ENCODE measurements around the gene GGA1. TPM values are rescaled to one million over a fixed set of nuclear protein-coding genes. Genes with fewer than 3 reads are reported as not detected.
A peak's percentile ranks its signal among the peaks of the same experiment; 100 is the strongest.

The GGA1 gene
- total and polyA plus RNA-seq, 9 of the 15 experiments (the other 6 are each of a cell fraction or from before 2014, with no cell fraction given): 1.5 to 69.5 (median 31.6) TPM

GRCh38 chr22:37628830-37629229, 20.2 kb downstream of the GGA1 start:
- Histone ChIP-seq H2AFZ (ENCODE audit: low read depth, low read length) (no peak overlapping the region), H3K9ac (ENCODE audit: insufficient read depth in 1 of 2, low read depth in 2 of 2, low read length in 2 of 2) (peak overlapping the region in 1 of 2 experiments; percentile 43; a peak in 2 of 4 replicates), H3K4me3 (no peak overlapping the region), H3K9me3 (replicated peaks; ENCODE audit: control insufficient read depth, insufficient read depth, low read depth, low read length) (no peaks in the 10 kb centered on the region), H4K20me1 (replicated peaks; ENCODE audit: control insufficient read depth, insufficient read depth, low read length) (no peaks in the 10 kb centered on the region), H3K27ac (ENCODE audit: extremely low read depth, low read depth, low read length) (no peak overlapping the region), H3K9me1 (ENCODE audit: control insufficient read depth, insufficient read depth, low read length) (no peaks in the 10 kb centered on the region), H3K4me2 (ENCODE audit: insufficient read depth, low read length) (no peak overlapping the region), H3K79me2 (ENCODE audit: control insufficient read depth, insufficient read depth, low read length) (no peaks in the 10 kb centered on the region), H3K4me1 (replicated peaks in 1 of 2; ENCODE audit: control insufficient read depth in 2 of 2, insufficient read depth in 2 of 2, low read length in 2 of 2) (peaks cover 16 to 57% of the 10 kb centered on the region in 2 experiments), H3K27me3 (ENCODE audit: control insufficient read depth in 2 of 2, insufficient read depth in 2 of 2, low read length in 2 of 2) (no peaks in the 10 kb centered on the region), H3K36me3 (ENCODE audit: control insufficient read depth, insufficient read depth, low read length) (peaks cover 58% of the 10 kb centered on the region; the same call in 2 of the 3 replicates)
- 95% methylated on average over 4 of the region's 8 CpGs for WGBS (ENCODE audit: insufficient coverage, low coverage, missing lambda C conversion rate)
- BruUV-seq (replicated peaks): no TSS peak
- in situ Hi-C loops (cut with MboI): no loop called here
- DNase-seq (ENCODE audit: extremely low read depth in 1 of 4, low spot score in 3 of 4): no peak
- intact Hi-C loops (cut with micrococcal nuclease): no loop called here
- ChIA-PET CTCF (ENCODE audit: low intra/inter-chr PET ratio) (no interaction called here), POLR2A (interaction anchor here (0.7 to 3.0 kb wide), 2 partner anchors 8 to 78 kb away, joined by 3 to 12 read pairs; no protein-coding TSS in a partner anchor)
- ATAC-seq: no peak
- no peak for FAIRE-seq
- no peak for TF ChIP-seq YBX1 (IDR thresholded peaks at IDR 0.05)
- TF ChIP-seq POLR2G (IDR thresholded peaks at IDR 0.05; ENCODE audit: low read depth, low read length): peak; percentile 46; the same call in 1 of the 2 replicates
- TF ChIP-seq LEF1 (IDR thresholded peaks at IDR 0.05): no peak
- TF ChIP-seq ARHGAP35 (IDR thresholded peaks at IDR 0.05; ENCODE audit: partially characterized antibody): no peak

GRCh38 chr22:37629928-37630327, 21.3 kb downstream of the GGA1 start:
- intact Hi-C loops (cut with micrococcal nuclease) (no loop called here), in situ Hi-C loops (cut with MboI) (no loop called here)
- FAIRE-seq (no peak), DNase-seq (ENCODE audit: extremely low read depth in 1 of 4, low spot score in 3 of 4) (no peak), ATAC-seq (no peak)
- H3K4me3 ChIP-seq: no peak overlapping the region
- CTCF ChIA-PET (ENCODE audit: low intra/inter-chr PET ratio): no interaction called here
- no peaks in the 10 kb centered on the region for H3K27me3 ChIP-seq (ENCODE audit: control insufficient read depth in 2 of 2, insufficient read depth in 2 of 2, low read length in 2 of 2)
- H3K79me2 ChIP-seq (ENCODE audit: control insufficient read depth, insufficient read depth, low read length): no peaks in the 10 kb centered on the region
- H4K20me1 ChIP-seq (replicated peaks; ENCODE audit: control insufficient read depth, insufficient read depth, low read length): no peaks in the 10 kb centered on the region
- no TSS peak for BruUV-seq (replicated peaks)
- H3K9ac ChIP-seq (ENCODE audit: insufficient read depth in 1 of 2, low read depth in 2 of 2, low read length in 2 of 2): no peak overlapping the region
- WGBS (ENCODE audit: insufficient coverage, low coverage, missing lambda C conversion rate): 82% methylated on average over 6 of the region's 10 CpGs
- no peak overlapping the region for H3K4me2 ChIP-seq (ENCODE audit: insufficient read depth, low read length)
- no peaks in the 10 kb centered on the region for H3K9me3 ChIP-seq (replicated peaks; ENCODE audit: control insufficient read depth, insufficient read depth, low read depth, low read length)
- H2AFZ ChIP-seq (ENCODE audit: low read depth, low read length): no peak overlapping the region
- POLR2A ChIA-PET: interaction anchor here (0.7 kb wide), 1 partner anchor 77 kb away, joined by 3 read pairs; no protein-coding TSS in a partner anchor
- H3K4me1 ChIP-seq (replicated peaks in 1 of 2; ENCODE audit: control insufficient read depth in 2 of 2, insufficient read depth in 2 of 2, low read length in 2 of 2): peaks cover 27 to 59% of the 10 kb centered on the region in 2 experiments
- H3K9me1 ChIP-seq (ENCODE audit: control insufficient read depth, insufficient read depth, low read length): no peaks in the 10 kb centered on the region
- peaks cover 48% of the 10 kb centered on the region; the same call in 2 of the 3 replicates for H3K36me3 ChIP-seq (ENCODE audit: control insufficient read depth, insufficient read depth, low read length)
- H3K27ac ChIP-seq (ENCODE audit: extremely low read depth, low read depth, low read length): no peak overlapping the region
- TF ChIP-seq RBM22 (IDR thresholded peaks at IDR 0.05; ENCODE audit: low read depth, low read length, poor library complexity, severe bottlenecking) (peak; percentile 30), RBFOX2 (IDR thresholded peaks at IDR 0.05; ENCODE audit: low read depth, low read length) (0 out of 2 replicates have a peak, but pooled peaks have one; percentile 7), EHMT2 (IDR thresholded peaks at IDR 0.05) (no peak), POLR2G (IDR thresholded peaks at IDR 0.05; ENCODE audit: low read depth, low read length) (peak; percentile 47; the same call in 1 of the 2 replicates)

Measured in K562 (cell line).